HAP-1 (cell line): ENCODE measurements around the gene FAM200B.
"Not testable (repeated sequence)": the region's sequence is repeated elsewhere in the genome, so short reads cannot be mapped to it uniquely, and the experiment has no call there.

ENCODE experiments used
- DNase-seq, 2 experiments: peaks; one replicate each; pipeline ENCODE4 v3.0.0-alpha.2; 2016 to 2020; ENCODE audit warnings: low spot score in 2 of 2
- H3K27me3 ChIP-seq: fragments of 250-450 bp; sonication (Bioruptor Pico); 2 replicates; pipeline ENCODE4 v1.5.1; 2020; ENCODE audit warnings: low read depth, mild to moderate bottlenecking, moderate library complexity
- H3K36me3 ChIP-seq: fragments of 250-450 bp; sonication (Bioruptor Pico); replicated peaks from 2 replicates; pipeline ENCODE4 v1.5.1; 2020; ENCODE audit warnings: mild to moderate bottlenecking
- H3K4me1 ChIP-seq: fragments of 250-450 bp; sonication (Bioruptor Pico); 2 replicates; pipeline ENCODE4 v1.5.1; 2020; ENCODE audit warnings: mild to moderate bottlenecking
- H3K4me3 ChIP-seq: fragments of 250-450 bp; sonication (Bioruptor Pico); 2 replicates; pipeline ENCODE4 v1.5.1; 2020; ENCODE audit warnings: mild to moderate bottlenecking, moderate library complexity
- H3K9me3 ChIP-seq: fragments of 250-450 bp; sonication (Bioruptor Pico); 2 replicates; pipeline ENCODE4 v1.5.1; 2020; ENCODE audit warnings: mild to moderate bottlenecking, moderate library complexity
- in situ Hi-C: fragments of 300-500 bp; cut with MboI; formaldehyde crosslinking; loops from 3 replicates; pipeline ENCODE4 v1.14.3; 2020; ENCODE audit warnings: low sequenced_read_pairs, inconsistent platforms, mixed read lengths

Gene FAM200B

GRCh38 chr4:15716115-15716514 is 34.5 kb downstream of the FAM200B start:
- no peaks in the 10 kb centered on the region for H3K4me1 ChIP-seq
- H3K36me3 ChIP-seq: no peaks in the 10 kb centered on the region
- H3K9me3 ChIP-seq: no peaks in the 10 kb centered on the region
- H3K4me3 ChIP-seq: no peak overlapping the region
- no peak for DNase-seq
- H3K27me3 ChIP-seq: no peaks in the 10 kb centered on the region
- in situ Hi-C loops: no loop called here

GRCh38 chr4:15717086-15717485 is 35.5 kb downstream of the FAM200B start:
- Histone ChIP-seq H3K4me1 (no peaks in the 10 kb centered on the region), H3K27me3 (no peaks in the 10 kb centered on the region), H3K4me3 (no peak overlapping the region), H3K36me3 (no peaks in the 10 kb centered on the region), H3K9me3 (no peaks in the 10 kb centered on the region)
- no peak for DNase-seq
- in situ Hi-C loops: no loop called here

- no peaks in the 10 kb centered on the region for H3K4me1 ChIP-seq
- in situ Hi-C loops: no loop called here
- H3K27me3 ChIP-seq: no peaks in the 10 kb centered on the region
- no peaks in the 10 kb centered on the region for H3K36me3 ChIP-seq
- H3K4me3 ChIP-seq: no peak overlapping the region
- DNase-seq: no peak
- H3K9me3 ChIP-seq: no peaks in the 10 kb centered on the region
Observed at GRCh38 chr4:15717657-15718416, 36.2 kb downstream of the FAM200B start.

GRCh38 chr4:15718465-15718864 is 36.8 kb downstream of the FAM200B start:
- DNase-seq: no peak
- Histone ChIP-seq H3K36me3 (no peaks in the 10 kb centered on the region), H3K4me3 (no peak overlapping the region), H3K27me3 (no peaks in the 10 kb centered on the region), H3K4me1 (no peaks in the 10 kb centered on the region), H3K9me3 (no peaks in the 10 kb centered on the region)
- in situ Hi-C loops: no loop called here

GRCh38 chr4:15718959-15719358 is 37.3 kb downstream of the FAM200B start:
- DNase-seq: no peak
- no peaks in the 10 kb centered on the region for H3K27me3 ChIP-seq
- no peaks in the 10 kb centered on the region for H3K36me3 ChIP-seq
- no peaks in the 10 kb centered on the region for H3K4me1 ChIP-seq
- in situ Hi-C loops: no loop called here
- H3K4me3 ChIP-seq: no peak overlapping the region
- no peaks in the 10 kb centered on the region for H3K9me3 ChIP-seq

GRCh38 chr4:15719506-15719905 is 37.9 kb downstream of the FAM200B start:
- no peaks in the 10 kb centered on the region for H3K36me3 ChIP-seq
- no peak overlapping the region for H3K4me3 ChIP-seq
- no peaks in the 10 kb centered on the region for H3K27me3 ChIP-seq
- H3K4me1 ChIP-seq: no peaks in the 10 kb centered on the region
- no peaks in the 10 kb centered on the region for H3K9me3 ChIP-seq
- no peak for DNase-seq
- in situ Hi-C loops: no loop called here

- in situ Hi-C loops: no loop called here
- no peak for DNase-seq
- no peaks in the 10 kb centered on the region for H3K4me1 ChIP-seq
- H3K27me3 ChIP-seq: no peaks in the 10 kb centered on the region
- no peak overlapping the region for H3K4me3 ChIP-seq
- H3K36me3 ChIP-seq: no peaks in the 10 kb centered on the region
- no peaks in the 10 kb centered on the region for H3K9me3 ChIP-seq
Observed at GRCh38 chr4:15720851-15721250, 39.2 kb downstream of the FAM200B start.

GRCh38 chr4:15725608-15726007 is 44.0 kb downstream of the FAM200B start:
- in situ Hi-C loops: no loop called here
- H3K9me3 ChIP-seq: no peaks in the 10 kb centered on the region
- DNase-seq: no peak
- no peaks in the 10 kb centered on the region for H3K4me1 ChIP-seq
- H3K4me3 ChIP-seq: no peak overlapping the region
- no peaks in the 10 kb centered on the region for H3K27me3 ChIP-seq
- no peaks in the 10 kb centered on the region for H3K36me3 ChIP-seq

GRCh38 chr4:15729910-15730533 is 48.4 kb downstream of the FAM200B start:
- Histone ChIP-seq H3K36me3 (no peaks in the 10 kb centered on the region), H3K4me1 (no peaks in the 10 kb centered on the region), H3K27me3 (no peaks in the 10 kb centered on the region), H3K9me3 (no peaks in the 10 kb centered on the region), H3K4me3 (no peak overlapping the region)
- peak; percentile 19 to 56 for DNase-seq
- in situ Hi-C loops: no loop called here

- DNase-seq, H3K9me3 ChIP-seq, H3K27me3 ChIP-seq, in situ Hi-C loops, H3K36me3 ChIP-seq, H3K4me1 ChIP-seq, H3K4me3 ChIP-seq: not testable (repeated sequence)
Observed at GRCh38 chr4:15733061-15733460, 51.4 kb downstream of the FAM200B start.

- Histone ChIP-seq H3K27me3 (no peaks in the 10 kb centered on the region), H3K9me3 (no peaks in the 10 kb centered on the region), H3K4me1 (no peaks in the 10 kb centered on the region), H3K4me3 (no peak overlapping the region), H3K36me3 (no peaks in the 10 kb centered on the region)
- no peak for DNase-seq
- in situ Hi-C loops: no loop called here
Observed at GRCh38 chr4:15735536-15735935, 53.9 kb downstream of the FAM200B start.

GRCh38 chr4:15736514-15737050 is 55.0 kb downstream of the FAM200B start:
- Histone ChIP-seq H3K36me3 (no peaks in the 10 kb centered on the region), H3K27me3 (no peaks in the 10 kb centered on the region), H3K4me3 (no peak overlapping the region), H3K9me3 (no peaks in the 10 kb centered on the region), H3K4me1 (no peaks in the 10 kb centered on the region)
- DNase-seq: no peak
- in situ Hi-C loops: no loop called here

- Histone ChIP-seq H3K27me3 (no peaks in the 10 kb centered on the region), H3K4me3 (no peak overlapping the region), H3K9me3 (no peaks in the 10 kb centered on the region), H3K36me3 (no peaks in the 10 kb centered on the region), H3K4me1 (no peaks in the 10 kb centered on the region)
- in situ Hi-C loops: no loop called here
- DNase-seq: no peak
Observed at GRCh38 chr4:15737255-15737654, 55.6 kb downstream of the FAM200B start.

- DNase-seq: no peak
- in situ Hi-C loops: no loop called here
- Histone ChIP-seq H3K4me1 (no peaks in the 10 kb centered on the region), H3K36me3 (no peaks in the 10 kb centered on the region), H3K9me3 (no peaks in the 10 kb centered on the region), H3K4me3 (no peak overlapping the region), H3K27me3 (no peaks in the 10 kb centered on the region)
Observed at GRCh38 chr4:15738877-15739276, 57.2 kb downstream of the FAM200B start.
